IPS-11a (cell line): ENCODE results near the gene DIP2C.

ENCODE experiments used
- H3K4me3 ChIP-seq: one replicate; pipeline ENCODE4 v1.5.1; 2013; ENCODE audit warnings: low read depth, low read length, control low read depth

DIP2C gene

DNA sequence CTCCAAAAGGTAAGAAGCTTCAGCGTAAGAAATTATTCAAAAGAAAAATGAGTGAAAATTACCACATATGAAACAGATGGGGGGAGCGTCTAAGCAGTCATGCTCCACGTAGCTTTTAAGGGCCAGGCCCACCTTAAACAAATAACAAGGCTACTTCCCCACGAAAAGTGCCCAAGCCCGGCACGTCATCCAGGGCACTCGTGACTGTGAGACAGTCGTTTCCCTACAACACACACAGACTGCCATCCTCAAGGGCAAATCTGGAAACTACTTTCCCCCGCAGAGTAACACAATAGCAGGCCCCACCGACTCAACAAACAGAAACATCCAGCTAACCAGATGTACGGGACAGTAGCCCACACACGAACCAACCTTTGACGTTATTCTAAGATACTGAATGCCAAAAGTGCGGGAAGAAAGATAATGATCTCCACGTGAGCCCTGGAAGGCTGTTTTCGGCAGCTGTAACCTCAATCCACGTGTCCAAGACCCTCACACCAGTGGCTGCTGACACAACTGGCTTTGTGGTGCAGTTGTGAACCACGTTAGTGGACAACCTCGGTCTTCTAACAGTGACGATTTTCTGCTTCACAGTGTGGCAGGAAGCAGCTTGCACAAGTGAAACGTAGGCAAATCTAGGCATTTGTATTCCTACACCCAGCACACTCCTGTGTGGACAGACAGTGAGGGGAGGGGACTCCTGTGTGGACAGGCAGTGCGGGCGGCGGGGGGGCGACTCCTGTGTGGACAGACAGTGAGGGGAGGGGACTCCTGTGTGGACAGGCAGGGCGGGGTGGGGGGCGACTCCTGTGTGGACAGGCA, 302.5 kb downstream of the DIP2C start:
- H3K4me3 ChIP-seq: no peak overlapping the region

- no peak overlapping the region for H3K4me3 ChIP-seq
Observed at GRCh38 chr10:385571-386300, 303.7 kb downstream of the DIP2C start.

DNA sequence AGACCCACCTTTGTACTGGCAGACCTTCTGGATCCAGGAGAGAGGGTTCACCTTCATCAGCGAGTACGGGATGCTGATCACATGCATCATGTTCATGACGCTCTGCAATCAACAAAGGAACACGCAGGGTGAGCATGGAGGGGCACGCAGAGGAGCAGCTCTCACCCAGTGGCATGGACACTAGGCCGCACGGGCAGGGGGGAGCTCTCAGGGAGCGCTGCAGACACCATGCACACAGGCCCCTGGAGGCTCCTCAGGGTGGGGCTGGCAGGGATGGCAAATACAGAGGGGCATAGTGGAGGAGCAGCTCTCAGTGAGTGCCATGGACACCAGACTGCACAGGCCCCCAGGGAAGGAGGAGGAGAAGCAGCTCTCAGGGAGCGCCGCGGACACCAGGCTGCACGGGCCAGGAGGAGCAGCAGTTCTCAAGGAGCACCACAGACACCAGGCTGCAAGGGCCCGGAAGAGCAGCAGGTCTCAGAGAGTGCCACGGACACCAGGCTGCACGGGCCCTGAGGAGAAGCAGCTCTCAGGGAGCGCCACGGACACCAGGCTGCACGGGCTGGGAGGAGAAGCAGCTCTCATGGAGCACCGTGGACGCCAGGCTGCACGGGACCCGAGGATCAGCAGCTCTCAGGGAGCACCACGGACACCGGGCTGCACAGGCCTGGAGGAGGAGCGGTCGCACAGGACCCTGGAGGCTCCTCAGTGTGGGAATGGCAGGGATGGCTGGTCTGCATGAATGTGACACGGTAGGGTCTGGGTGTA, 304.7 kb downstream of the DIP2C start:
- no peak overlapping the region for H3K4me3 ChIP-seq

GRCh38 chr10:383519-383918, 305.9 kb downstream of the DIP2C start:
- no peak overlapping the region for H3K4me3 ChIP-seq

DNA sequence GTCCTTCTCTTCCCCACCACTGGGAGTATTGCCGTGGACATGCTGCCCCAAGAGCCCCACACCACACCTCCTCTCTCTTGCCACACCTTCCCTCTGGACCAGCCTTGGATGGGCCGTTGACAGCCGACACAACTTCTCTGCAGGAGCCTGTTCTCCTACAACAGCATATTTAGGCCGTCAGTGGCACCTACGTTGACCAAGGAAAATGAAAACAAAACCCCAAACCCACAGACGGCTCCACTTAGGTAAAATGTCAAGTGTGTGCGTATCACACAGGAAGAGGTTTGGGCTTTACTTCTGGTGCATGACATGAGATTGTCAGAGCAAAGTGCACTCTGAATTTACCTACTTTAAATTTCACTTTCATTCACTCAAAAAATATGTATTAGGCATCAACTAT, 307.7 kb downstream of the DIP2C start:
- no peak overlapping the region for H3K4me3 ChIP-seq

GRCh38 chr10:381346-381745, 308.1 kb downstream of the DIP2C start:
- H3K4me3 ChIP-seq: no peak overlapping the region

GRCh38 chr10:380313-380940, 309.0 kb downstream of the DIP2C start:
- H3K4me3 ChIP-seq: no peak overlapping the region

DNA sequence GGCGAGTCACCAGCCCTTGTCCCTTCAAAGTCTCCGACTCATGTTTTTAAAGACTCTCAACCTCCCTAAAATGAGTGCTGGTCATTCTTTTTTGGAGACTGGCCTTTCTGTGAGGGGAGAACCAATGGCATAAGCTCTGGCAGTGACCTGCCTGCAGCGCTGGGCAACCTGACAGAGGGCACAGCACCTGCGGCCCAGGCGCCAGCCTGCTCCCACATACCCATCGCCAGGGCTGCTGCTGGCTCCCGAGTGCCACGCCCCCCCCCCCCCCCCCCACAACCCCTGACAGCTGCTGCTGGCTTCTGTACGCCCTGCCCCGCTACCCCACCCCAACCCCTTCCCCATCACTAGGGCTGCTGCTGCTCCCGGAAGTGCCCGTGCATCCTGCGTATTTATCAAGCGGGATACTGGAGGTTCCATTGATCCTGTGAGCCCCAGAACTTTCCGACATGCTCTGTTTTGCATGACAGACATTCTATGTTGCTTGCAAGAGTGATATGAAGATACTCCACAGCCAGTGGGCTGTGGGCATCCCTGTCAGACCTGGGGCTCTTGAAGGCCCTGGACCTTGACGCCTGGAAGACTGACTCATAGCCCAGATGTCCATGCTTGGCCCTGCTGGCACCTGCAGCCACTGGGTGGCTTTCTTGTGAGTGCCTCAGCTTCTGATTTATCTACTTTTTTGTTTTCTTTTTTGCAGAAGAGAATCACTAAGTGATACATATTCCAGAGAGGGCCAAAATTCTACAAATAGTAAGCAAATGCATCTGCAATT, 310.4 kb downstream of the DIP2C start:
- no peak overlapping the region for H3K4me3 ChIP-seq

DNA sequence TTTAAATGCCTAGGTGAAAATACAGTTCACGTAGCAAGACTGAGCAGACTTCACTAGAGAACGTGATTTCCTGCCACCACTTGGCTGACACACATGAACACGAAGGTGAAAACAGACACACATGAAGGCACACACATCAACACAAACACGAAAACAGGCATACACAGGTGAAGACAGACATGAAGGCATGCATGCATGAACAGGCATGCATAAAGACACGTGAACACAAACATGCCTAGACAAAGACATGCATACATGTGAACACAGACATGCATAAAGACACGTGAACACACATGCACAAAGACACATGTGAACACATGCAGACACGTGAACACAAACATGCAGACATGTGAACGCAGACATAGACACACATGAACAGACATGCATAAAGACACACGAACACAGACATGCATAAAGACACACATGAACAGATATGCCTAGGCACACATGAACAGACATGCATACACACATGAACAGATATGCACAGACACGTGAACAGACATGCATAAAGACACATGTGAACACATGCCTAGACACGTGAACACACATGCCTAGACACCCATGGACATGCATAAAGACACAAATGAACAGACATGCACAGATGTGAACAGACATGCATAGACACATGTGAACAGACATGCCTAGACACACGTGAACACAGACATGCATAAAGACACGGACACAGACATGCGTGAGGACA, 311.1 kb downstream of the DIP2C start:
- H3K4me3 ChIP-seq: no peak overlapping the region

- no peak overlapping the region for H3K4me3 ChIP-seq
Observed at GRCh38 chr10:377228-377627, 312.2 kb downstream of the DIP2C start.

DNA sequence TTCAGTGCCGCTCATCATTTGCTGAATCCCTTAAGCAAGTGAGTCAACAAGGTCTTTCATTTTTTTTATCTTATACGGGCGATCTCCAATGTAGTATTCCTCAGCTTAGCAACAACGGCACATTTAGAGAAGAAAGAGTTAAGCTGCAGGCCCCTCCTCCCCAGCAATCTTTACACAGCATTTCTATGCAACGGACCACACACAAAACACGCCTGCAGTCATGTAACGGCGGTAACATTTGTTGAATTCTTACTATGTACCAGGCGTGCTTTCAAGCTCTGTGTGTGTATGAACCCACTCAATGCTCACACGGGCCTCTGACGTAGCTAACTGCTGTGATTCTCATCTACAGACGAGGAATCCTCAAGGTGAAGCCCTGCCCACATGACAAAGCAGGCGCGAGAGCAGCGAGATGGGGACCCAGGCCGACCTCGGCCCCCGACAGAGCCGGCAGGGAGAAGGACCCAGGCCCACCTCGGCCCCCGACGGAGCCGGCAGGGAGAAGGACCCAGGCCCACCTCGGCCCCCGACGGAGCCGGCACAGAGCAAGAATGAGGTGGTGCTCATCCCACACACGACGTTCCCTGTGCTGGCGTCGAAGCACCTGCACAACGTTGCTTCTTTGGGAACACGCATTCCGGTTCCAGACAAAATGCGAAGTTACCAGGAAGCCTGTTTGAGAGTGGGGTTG, 313.5 kb downstream of the DIP2C start:
- H3K4me3 ChIP-seq: no peak overlapping the region

- H3K4me3 ChIP-seq: no peak overlapping the region
Observed at GRCh38 chr10:374354-374753, 315.1 kb downstream of the DIP2C start.

GRCh38 chr10:373526-374309, 315.8 kb downstream of the DIP2C start:
- no peak overlapping the region for H3K4me3 ChIP-seq

DNA sequence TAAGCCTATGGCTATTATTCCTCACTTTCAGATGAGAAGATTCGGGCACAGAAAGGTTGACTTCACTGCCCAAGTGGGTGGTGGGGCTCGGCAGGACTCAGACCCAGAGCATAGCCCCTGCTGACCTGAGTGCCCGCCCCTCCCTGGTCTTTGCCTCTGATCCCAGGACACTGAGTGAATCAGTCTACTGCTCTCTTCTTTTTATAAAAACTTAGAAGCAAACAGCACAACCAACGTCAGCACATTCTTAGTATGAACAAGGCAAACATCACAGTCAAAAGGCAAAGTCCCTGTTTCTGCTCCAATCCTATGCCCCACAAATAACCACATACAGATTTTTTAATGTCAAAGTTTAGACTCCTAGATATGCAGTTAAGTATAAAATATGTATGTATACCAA, 316.5 kb downstream of the DIP2C start:
- no peak overlapping the region for H3K4me3 ChIP-seq

DNA sequence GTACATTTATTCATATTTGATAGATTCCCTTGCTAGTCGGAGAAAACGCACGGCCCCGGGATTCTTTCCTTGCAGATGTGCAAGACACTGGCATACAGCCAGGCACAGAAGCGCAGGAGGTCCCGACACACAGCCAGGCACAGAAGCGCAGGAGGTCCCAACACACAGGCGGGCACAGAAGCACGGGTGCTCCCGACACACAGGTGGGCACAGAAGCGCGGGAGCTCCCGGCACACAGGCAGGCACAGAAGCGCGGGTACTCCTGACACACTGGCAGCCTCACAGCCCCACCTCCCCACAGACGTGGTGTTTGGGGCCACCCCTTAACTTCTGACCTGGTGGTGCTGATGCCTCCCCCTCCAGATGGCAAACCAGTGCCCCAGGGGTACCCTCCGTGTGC, 316.9 kb downstream of the DIP2C start:
- H3K4me3 ChIP-seq: no peak overlapping the region

- no peak overlapping the region for H3K4me3 ChIP-seq
Observed at GRCh38 chr10:371515-371914, 318.0 kb downstream of the DIP2C start.

- H3K4me3 ChIP-seq: no peak overlapping the region
Observed at GRCh38 chr10:370449-370825, 319.0 kb downstream of the DIP2C start.

GRCh38 chr10:369684-370448, 319.6 kb downstream of the DIP2C start:
- H3K4me3 ChIP-seq: no peak overlapping the region
